Astrocyte of the spinal cord (primary cell): ENCODE results near the gene ACTL9.
"Not testable (repeated sequence)": the region's sequence is repeated elsewhere in the genome, so short reads cannot be mapped to it uniquely, and the experiment has no call there.

Experiments used
- DNase-seq: peaks from one replicate; pipeline ENCODE4 v3.0.0; 2011; ENCODE audit warnings: low read depth, low spot score
- H3K4me3 ChIP-seq: 2 replicates; pipeline ENCODE4 v1.5.1; 2011; ENCODE audit warnings: low read depth, mild to moderate bottlenecking, low read length, moderate library complexity
- in situ Hi-C: cut with HindIII; loops from 2 replicates; pipeline ENCODE4 v1.10.0; 2017; ENCODE audit warnings: low sequenced_read_pairs
- TF ChIP-seq, protein P1 (sequence below): IDR thresholded peaks from 2 replicates; pipeline ENCODE4 v1.5.1; 2012; ENCODE audit warnings: low read depth, mild to moderate bottlenecking, low read length, inconsistent platforms

ACTL9 gene, protein sequence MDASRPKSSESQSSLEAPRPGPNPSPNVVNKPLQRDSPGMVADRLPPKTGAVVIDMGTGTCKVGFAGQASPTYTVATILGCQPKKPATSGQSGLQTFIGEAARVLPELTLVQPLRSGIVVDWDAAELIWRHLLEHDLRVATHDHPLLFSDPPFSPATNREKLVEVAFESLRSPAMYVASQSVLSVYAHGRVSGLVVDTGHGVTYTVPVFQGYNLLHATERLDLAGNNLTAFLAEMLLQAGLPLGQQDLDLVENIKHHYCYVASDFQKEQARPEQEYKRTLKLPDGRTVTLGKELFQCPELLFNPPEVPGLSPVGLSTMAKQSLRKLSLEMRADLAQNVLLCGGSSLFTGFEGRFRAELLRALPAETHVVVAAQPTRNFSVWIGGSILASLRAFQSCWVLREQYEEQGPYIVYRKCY

DNA sequence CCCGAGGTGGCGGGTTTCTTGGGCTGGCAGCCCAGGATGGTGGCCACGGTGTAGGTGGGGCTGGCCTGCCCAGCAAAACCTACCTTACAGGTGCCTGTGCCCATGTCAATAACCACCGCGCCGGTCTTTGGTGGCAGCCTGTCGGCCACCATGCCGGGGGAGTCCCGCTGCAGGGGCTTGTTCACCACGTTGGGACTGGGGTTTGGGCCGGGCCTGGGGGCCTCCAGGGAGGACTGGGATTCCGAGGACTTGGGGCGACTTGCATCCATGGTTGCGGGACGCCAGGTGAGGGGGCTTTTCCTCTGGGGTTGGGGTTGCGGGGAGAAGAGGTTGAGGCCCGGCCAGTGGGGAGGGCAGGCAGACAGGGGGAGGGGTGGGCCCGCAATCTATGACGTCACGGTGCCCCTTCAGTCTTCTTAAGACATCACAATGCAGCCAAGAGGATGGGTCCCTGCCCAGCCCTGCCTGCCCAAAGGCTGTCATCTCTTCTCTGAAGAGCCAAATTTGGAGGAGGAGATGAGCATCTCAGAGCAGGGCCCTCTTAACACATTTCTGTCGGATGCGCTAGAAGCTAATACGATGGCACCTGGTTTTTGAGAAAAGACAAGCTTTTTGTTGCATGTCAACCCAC is at the start of gene ACTL9:
TSS of gene ACTL9 (minus strand) at position 363 of the 631 bp plus-strand sequence. CDS start at position 269, 94 bp downstream.
- TF ChIP-seq, protein P1, sequence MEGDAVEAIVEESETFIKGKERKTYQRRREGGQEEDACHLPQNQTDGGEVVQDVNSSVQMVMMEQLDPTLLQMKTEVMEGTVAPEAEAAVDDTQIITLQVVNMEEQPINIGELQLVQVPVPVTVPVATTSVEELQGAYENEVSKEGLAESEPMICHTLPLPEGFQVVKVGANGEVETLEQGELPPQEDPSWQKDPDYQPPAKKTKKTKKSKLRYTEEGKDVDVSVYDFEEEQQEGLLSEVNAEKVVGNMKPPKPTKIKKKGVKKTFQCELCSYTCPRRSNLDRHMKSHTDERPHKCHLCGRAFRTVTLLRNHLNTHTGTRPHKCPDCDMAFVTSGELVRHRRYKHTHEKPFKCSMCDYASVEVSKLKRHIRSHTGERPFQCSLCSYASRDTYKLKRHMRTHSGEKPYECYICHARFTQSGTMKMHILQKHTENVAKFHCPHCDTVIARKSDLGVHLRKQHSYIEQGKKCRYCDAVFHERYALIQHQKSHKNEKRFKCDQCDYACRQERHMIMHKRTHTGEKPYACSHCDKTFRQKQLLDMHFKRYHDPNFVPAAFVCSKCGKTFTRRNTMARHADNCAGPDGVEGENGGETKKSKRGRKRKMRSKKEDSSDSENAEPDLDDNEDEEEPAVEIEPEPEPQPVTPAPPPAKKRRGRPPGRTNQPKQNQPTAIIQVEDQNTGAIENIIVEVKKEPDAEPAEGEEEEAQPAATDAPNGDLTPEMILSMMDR, result no peak
- no peak within 1 kb of the TSS for H3K4me3 ChIP-seq
- no peak for DNase-seq
- in situ Hi-C loops, result no loop called here

DNA sequence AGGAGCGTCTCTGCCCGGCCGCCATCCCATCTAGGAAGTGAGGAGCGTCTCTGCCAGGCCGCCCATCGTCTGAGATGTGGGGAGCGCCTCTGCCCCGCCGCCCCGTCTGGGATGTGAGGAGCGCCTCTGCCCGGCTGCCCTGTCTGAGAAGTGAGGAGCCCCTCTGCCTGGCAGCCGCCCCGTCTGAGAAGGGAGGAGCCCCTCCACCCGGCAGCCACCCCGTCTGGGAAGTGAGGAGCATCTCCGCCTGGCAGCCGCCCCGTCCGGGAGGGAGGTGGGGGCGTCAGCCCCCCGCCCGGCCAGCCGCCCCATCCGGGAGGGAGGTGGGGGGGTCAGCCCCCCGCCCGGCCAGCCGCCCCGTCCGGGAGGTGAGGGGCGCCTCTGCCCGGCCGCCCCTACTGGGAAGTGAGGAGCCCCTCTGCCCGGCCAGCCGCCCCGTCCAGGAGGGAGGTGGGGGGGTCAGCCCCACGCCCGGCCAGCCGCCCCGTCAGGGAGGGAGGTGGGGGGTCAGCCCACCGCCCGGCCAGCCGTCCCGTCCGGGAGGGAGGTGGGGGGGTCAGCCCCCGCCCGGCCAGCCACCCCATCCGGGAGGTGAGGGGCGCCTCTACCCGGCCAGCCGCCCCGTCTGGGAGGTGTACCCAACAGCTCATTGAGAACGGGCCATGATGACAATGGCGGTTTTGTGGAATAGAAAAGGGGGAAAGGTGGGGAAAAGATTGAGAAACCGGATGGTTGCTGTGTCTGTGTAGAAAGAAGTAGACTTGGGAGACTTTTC is 40.9 kb upstream of the ACTL9 start:
- H3K4me3 ChIP-seq, in situ Hi-C loops, DNase-seq: not testable (repeated sequence)

DNA sequence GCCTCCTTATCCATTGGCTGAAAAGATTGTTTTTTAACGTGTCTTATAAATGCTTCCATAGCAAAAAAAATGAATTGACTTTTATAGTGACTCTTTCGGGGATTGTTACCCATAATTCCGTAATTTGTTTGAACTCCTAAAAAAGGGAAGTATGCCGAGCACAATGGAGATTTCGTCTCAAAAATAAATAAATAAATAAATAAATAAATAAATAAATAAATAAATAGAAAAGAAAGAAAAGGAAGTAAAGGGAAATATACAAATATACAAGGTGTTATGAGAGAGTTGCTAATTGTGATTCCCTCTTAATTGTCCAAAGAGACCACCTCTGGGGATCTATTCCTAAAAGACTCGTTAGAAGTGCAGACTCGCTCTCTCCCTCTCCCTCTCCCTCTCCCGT is 39.8 kb upstream of the ACTL9 start:
- H3K4me3 ChIP-seq, result no peak overlapping the region
- in situ Hi-C loops, result no loop called here
- DNase-seq, result no peak
- TF ChIP-seq, protein P1, result no peak

DNA sequence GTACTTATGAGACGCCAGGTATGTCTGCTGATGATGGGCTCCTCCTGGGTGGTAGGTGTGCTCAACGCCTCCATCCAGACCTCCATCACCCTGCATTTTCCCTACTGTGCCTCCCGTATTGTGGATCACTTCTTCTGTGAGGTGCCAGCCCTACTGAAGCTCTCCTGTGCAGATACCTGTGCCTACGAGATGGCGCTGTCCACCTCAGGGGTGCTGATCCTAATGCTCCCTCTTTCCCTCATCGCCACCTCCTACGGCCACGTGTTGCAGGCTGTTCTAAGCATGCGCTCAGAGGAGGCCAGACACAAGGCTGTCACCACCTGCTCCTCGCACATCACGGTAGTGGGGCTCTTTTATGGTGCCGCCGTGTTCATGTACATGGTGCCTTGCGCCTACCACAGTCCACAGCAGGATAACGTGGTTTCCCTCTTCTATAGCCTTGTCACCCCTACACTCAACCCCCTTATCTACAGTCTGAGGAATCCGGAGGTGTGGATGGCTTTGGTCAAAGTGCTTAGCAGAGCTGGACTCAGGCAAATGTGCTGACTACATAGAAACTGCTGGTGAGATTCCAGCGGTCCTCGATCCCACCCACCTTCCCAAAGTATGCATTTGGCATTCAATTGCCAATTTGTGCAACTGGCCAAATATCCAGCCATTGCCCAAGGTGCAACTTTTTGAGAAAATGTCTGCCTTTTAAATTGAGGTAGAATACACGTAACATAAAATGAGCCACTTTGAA is 33.0 kb upstream of the ACTL9 start:
- DNase-seq, result no peak
- TF ChIP-seq, protein P1, result no peak
- in situ Hi-C loops, result no loop called here
- H3K4me3 ChIP-seq, result no peak overlapping the region

DNA sequence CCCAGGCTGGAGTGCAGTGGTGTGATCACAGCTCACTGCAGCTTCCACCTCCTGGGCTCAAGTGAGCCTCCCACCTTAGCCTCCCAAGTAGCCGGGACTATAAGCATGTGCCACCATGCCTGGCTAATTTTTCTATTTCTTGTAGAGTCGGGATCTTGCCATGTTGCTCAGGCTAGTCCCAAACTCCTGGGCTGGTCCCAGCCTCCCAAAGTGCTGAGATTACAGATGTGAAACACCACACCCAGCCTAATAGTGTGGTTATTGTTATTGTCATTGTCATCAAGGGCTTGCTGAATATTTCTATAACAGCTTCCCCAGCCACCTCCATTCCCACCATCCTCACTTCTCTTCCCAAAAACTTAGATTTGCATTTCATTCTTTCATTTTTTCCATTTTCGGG is 25.7 kb upstream of the ACTL9 start:
- TF ChIP-seq, protein P1, result no peak
- H3K4me3 ChIP-seq, result no peak overlapping the region
- no peak for DNase-seq
- in situ Hi-C loops, result no loop called here

DNA sequence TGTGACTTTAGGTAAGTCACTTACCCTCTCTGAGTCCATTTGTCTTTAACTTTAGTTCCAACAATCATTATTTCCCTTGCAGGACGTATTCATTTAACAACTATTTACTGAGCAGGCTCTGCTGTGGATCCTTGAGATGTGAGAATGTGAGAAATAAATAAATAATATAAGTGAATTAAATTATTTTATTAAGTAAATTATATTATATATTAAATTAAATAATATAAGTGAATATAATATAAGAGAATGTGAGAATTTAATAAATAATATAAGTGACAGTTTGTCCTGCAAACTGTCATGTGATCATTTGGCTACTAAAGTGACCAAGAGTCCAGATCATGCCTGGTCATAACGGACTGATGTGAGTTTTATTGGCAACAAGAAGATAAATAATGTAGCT is 23.4 kb upstream of the ACTL9 start:
- H3K4me3 ChIP-seq, result no peak overlapping the region
- in situ Hi-C loops, result no loop called here
- DNase-seq, result no peak
- TF ChIP-seq, protein P1, result no peak
